Natural killer cell (primary cell): Measurements from ENCODE around the gene DNAH14. TPM values are rescaled to one million over a fixed set of nuclear protein-coding genes. Genes with fewer than 3 reads are reported as not detected.

Experiments used
- ATAC-seq, 3 donors: fragments of 150-1000 bp in 2 of 3; fragments of 200-7000 bp in 1 of 3; cut with Tn5 transposase; 1 replicate in 1 of 3; 2 replicates in 2 of 3; pipeline ENCODE4 v1.10.0; 2021; ENCODE audit warnings: mild to moderate bottlenecking in 2 of 3, moderate library complexity in 2 of 3
- DNase-seq, 2 donors: peaks; one replicate each; pipeline versions ENCODE4 v3.0.0 to v3.0.0-alpha.2; 2013 to 2021; ENCODE audit warnings: mixed read lengths in 1 of 2
- H3K27ac ChIP-seq: one replicate; pipeline ENCODE4 v1.5.1; 2013; ENCODE audit warnings: mild to moderate bottlenecking, low read length
- H3K27me3 ChIP-seq: one replicate; pipeline ENCODE4 v1.6.1; 2013; ENCODE audit warnings: low read length; ENCODE audit not compliant: control insufficient read depth, insufficient read depth
- H3K36me3 ChIP-seq: one replicate; pipeline ENCODE4 v1.6.1; 2013; ENCODE audit warnings: low read length; ENCODE audit not compliant: control insufficient read depth, insufficient read depth
- H3K4me1 ChIP-seq: one replicate; pipeline ENCODE4 v1.6.1; 2013; ENCODE audit warnings: low read length; ENCODE audit not compliant: control insufficient read depth, insufficient read depth
- H3K4me3 ChIP-seq: one replicate; pipeline ENCODE4 v1.5.1; 2013; ENCODE audit warnings: low read length
- H3K9me3 ChIP-seq: one replicate; pipeline ENCODE4 v1.6.1; 2013; ENCODE audit warnings: low read length; ENCODE audit not compliant: control insufficient read depth, insufficient read depth
- H3K27ac Mint-ChIP-seq, 2 donors: one replicate each; pipeline ENCODE4 v1.8.0; 2022; ENCODE audit warnings: mild to moderate bottlenecking in 2 of 2, mixed read lengths in 2 of 2, moderate library complexity in 1 of 2
- H3K27me3 Mint-ChIP-seq, 2 donors: one replicate each; pipeline ENCODE4 v1.8.0; 2022; ENCODE audit warnings: low read depth in 2 of 2, mixed read lengths in 2 of 2
- H3K36me3 Mint-ChIP-seq: one replicate; pipeline ENCODE4 v1.8.0; 2022; ENCODE audit warnings: mixed read lengths
- H3K4me1 Mint-ChIP-seq, 2 donors: one replicate each; pipeline ENCODE4 v1.8.0; 2022; ENCODE audit warnings: mixed read lengths in 2 of 2
- H3K4me3 Mint-ChIP-seq: one replicate; pipeline ENCODE4 v1.8.0; 2022; ENCODE audit warnings: mild to moderate bottlenecking, moderate library complexity, mixed read lengths
- H3K9me3 Mint-ChIP-seq, 2 donors: one replicate each; pipeline ENCODE4 v1.8.0; 2022; ENCODE audit warnings: mixed read lengths in 2 of 2
- WGBS: methylation state at CpG from one replicate; pipeline ENCODE4 v1.1.7; 2013; ENCODE audit warnings: missing lambda C conversion rate; ENCODE audit not compliant: insufficient coverage; 5-methylcytosine and 5-hydroxymethylcytosine counted together
- intact Hi-C: fragments of 100-400 bp; cut with micrococcal nuclease; formaldehyde crosslinking; loops from one replicate; pipeline ENCODE4 v1.14.2; 2022
- total RNA-seq, 4 donors: library from RNA; stranded (reverse); fragments of 120-200 nt in 1 of 4; gene quantifications; one replicate each; pipeline versions ENCODE4 v1.2.3 to v1.2.4, GENCODE V29; 2013 to 2022
- TF ChIP-seq, protein P1 (sequence below): fragments of 200-600 bp; IDR thresholded peaks from one replicate; pipeline ENCODE4 v1.8.0; 2022; ENCODE audit warnings: antibody characterized with exemption

The DNAH14 gene
- total RNA-seq, 3 donors from 2014 or later (not counting 1 experiment from before 2014, with no cell fraction given) = 0.35 to 1.3 TPM; not detected in 1

DNA sequence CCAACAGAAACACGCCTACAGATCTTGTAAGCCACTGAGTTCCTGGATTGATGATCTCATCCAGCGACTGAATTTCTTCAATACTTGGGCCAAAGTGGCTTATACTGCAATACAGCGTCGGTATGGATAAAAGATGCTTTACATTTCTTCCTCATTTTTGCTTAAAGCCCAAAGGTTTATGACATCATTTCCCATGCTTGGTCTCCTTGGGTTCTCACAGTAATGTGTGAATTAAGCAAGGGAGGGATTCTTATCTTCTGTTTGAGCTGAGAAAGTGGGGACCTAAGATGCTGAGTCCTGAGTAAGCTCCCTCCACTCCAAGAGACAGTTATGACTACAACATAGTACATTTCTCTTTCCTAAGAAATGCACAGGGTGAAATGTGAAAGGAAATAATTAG, 458.9 kb downstream of the DNAH14 start:
- H3K27me3 ChIP-seq = no peaks in the 10 kb centered on the region
- no peaks in the 10 kb centered on the region for H3K4me1 ChIP-seq
- no peak overlapping the region for H3K27ac Mint-ChIP-seq
- H3K4me1 Mint-ChIP-seq = peaks cover 0 to 5% of the 10 kb centered on the region in 2 donors
- no peak overlapping the region for H3K4me3 ChIP-seq
- no peaks in the 10 kb centered on the region for H3K9me3 Mint-ChIP-seq
- WGBS = 91% methylated on average over 4 of the region's 4 CpGs
- DNase-seq (no peak), ATAC-seq (no peak)
- no peak overlapping the region for H3K27ac ChIP-seq
- TF ChIP-seq, protein P1, sequence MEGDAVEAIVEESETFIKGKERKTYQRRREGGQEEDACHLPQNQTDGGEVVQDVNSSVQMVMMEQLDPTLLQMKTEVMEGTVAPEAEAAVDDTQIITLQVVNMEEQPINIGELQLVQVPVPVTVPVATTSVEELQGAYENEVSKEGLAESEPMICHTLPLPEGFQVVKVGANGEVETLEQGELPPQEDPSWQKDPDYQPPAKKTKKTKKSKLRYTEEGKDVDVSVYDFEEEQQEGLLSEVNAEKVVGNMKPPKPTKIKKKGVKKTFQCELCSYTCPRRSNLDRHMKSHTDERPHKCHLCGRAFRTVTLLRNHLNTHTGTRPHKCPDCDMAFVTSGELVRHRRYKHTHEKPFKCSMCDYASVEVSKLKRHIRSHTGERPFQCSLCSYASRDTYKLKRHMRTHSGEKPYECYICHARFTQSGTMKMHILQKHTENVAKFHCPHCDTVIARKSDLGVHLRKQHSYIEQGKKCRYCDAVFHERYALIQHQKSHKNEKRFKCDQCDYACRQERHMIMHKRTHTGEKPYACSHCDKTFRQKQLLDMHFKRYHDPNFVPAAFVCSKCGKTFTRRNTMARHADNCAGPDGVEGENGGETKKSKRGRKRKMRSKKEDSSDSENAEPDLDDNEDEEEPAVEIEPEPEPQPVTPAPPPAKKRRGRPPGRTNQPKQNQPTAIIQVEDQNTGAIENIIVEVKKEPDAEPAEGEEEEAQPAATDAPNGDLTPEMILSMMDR = no peak
- H3K36me3 Mint-ChIP-seq = no peaks in the 10 kb centered on the region
- H3K36me3 ChIP-seq = no peaks in the 10 kb centered on the region
- H3K27me3 Mint-ChIP-seq = no peaks in the 10 kb centered on the region
- no peaks in the 10 kb centered on the region for H3K9me3 ChIP-seq
- no peak overlapping the region for H3K4me3 Mint-ChIP-seq
- intact Hi-C loops = no loop called here

DNA sequence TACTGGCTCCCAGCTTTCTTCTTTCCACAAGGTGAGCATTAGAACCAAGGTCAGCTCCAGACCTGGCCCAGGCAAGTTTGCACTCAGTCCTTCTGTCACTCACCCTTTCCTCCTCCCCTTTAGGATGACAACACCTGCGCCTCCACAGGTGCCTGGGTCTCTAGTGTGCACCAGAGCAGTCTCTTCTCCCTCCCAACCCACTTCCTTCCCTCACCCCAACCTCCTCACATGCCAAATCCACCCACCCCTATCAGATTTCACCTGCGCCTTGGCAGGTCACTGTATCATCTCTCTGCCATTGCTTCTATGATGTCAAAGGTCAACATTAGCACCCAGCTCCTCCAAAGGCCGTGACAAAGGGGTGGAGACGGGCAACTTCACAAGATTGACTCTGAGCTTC, 460.4 kb downstream of the DNAH14 start:
- Histone ChIP-seq H3K36me3 (no peaks in the 10 kb centered on the region), H3K27ac (no peak overlapping the region), H3K27me3 (no peaks in the 10 kb centered on the region), H3K9me3 (no peaks in the 10 kb centered on the region), H3K4me3 (no peak overlapping the region), H3K4me1 (no peaks in the 10 kb centered on the region)
- DNase-seq (no peak), ATAC-seq (no peak)
- TF ChIP-seq, protein P1 = no peak
- Mint-ChIP-seq H3K27me3 (no peaks in the 10 kb centered on the region), H3K9me3 (no peaks in the 10 kb centered on the region), H3K4me1 (peaks cover 0 to 5% of the 10 kb centered on the region in 2 donors), H3K36me3 (no peaks in the 10 kb centered on the region), H3K27ac (no peak overlapping the region), H3K4me3 (no peak overlapping the region)
- 86% methylated on average over 4 of the region's 4 CpGs for WGBS
- intact Hi-C loops = no loop called here

DNA sequence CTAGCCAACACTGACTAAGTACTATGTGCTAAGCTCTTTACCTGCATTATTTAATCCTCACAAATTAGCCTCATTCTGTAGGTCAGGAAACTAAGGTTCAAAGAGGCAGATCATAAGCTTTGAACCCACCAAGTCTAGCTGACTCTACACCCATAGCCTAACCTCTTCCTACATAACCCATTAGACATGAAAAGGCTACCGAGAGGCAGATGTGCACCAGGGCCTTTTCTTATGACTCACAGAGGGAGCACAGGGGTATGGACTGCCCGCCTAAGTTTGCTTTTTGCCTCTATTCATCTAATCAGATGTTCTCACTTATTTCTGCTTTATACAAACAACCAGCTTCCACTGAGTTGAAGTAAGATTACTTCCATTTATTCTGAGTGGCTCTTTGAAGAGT, 466.9 kb downstream of the DNAH14 start:
- TF ChIP-seq, protein P1 = no peak
- Histone ChIP-seq H3K36me3 (peaks cover 23% of the 10 kb centered on the region), H3K27ac (no peak overlapping the region), H3K4me3 (no peak overlapping the region), H3K27me3 (no peaks in the 10 kb centered on the region), H3K9me3 (no peaks in the 10 kb centered on the region), H3K4me1 (no peaks in the 10 kb centered on the region)
- H3K27ac Mint-ChIP-seq = peak overlapping the region; percentile 16 to 31
- H3K9me3 Mint-ChIP-seq = no peaks in the 10 kb centered on the region
- H3K36me3 Mint-ChIP-seq = peaks cover 6% of the 10 kb centered on the region
- no peaks in the 10 kb centered on the region for H3K27me3 Mint-ChIP-seq
- intact Hi-C loops = no loop called here
- 70% methylated on average over 2 of the region's 2 CpGs for WGBS
- ATAC-seq (no peak), DNase-seq (no peak)
- H3K4me3 Mint-ChIP-seq = no peak overlapping the region
- H3K4me1 Mint-ChIP-seq = peaks cover 5 to 10% of the 10 kb centered on the region in 2 donors

DNA sequence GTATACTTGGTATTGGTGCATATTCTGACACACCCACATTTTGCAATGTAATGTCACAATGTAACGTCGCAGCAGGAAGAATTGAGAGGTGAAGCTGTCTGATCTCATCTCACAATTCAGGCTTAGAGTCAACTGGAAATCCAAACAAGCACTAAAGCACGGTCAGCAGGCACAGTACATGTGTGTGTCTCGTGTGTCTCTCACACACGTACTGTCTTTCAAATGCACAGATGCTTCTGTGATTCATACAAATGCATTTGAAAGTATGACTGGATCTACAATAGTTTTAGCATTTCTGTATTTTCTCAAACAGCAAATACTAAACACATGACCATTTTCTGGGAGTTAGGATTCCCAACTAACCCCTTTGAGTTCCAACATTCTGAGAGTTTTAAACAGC, 471.5 kb downstream of the DNAH14 start:
- H3K27me3 Mint-ChIP-seq = no peaks in the 10 kb centered on the region

More for the DNA sequence above, 471.5 kb downstream of the DNAH14 start:
- 96% methylated on average over 5 of the region's 5 CpGs for WGBS
- ATAC-seq (no peak), DNase-seq (no peak)
- Histone ChIP-seq H3K9me3 (no peaks in the 10 kb centered on the region), H3K4me3 (no peak overlapping the region), H3K27me3 (no peaks in the 10 kb centered on the region), H3K27ac (no peak overlapping the region), H3K4me1 (no peaks in the 10 kb centered on the region), H3K36me3 (peaks cover 54% of the 10 kb centered on the region)
- TF ChIP-seq, protein P1 = no peak
- H3K9me3 Mint-ChIP-seq = no peaks in the 10 kb centered on the region
- intact Hi-C loops = no loop called here
- H3K4me1 Mint-ChIP-seq = peaks cover 5 to 22% of the 10 kb centered on the region in 2 donors
- H3K4me3 Mint-ChIP-seq = no peak overlapping the region
- H3K36me3 Mint-ChIP-seq = peaks cover 13% of the 10 kb centered on the region
- peak overlapping the region in 1 of 2 donors; percentile 33 for H3K27ac Mint-ChIP-seq
